ENCODE results near the gene APOLD1.
"Not testable (repeated sequence)": the region's sequence is repeated elsewhere in the genome, so short reads cannot be mapped to it uniquely, and the experiment has no call there.

APOLD1 gene

DNA sequence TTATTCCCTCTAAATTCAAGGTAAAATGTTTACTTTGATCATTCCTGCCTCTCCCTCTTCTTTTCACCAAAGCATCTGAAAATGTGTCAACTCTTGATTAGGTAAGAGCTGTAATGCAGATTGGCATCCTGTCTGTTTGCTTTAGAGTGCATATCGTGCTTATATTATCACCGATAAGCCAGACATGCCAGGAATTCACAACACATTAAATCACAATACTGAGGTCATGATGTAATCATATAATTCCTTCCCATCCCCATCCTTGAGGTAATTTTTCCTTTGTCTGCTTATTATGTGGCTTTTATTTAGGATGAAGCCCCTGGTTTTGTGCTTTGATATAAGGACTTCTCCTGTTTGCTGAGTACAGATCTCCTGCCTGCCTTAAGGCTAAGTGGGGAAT is 37.8 kb downstream of the APOLD1 start:
- no peaks in the 10 kb centered on the region for H3K9me3 Mint-ChIP-seq
- H3K4me1 Mint-ChIP-seq (ENCODE audit: low read depth), result peaks cover 14% of the 10 kb centered on the region
- H3K27ac Mint-ChIP-seq, result no peak overlapping the region
- H3K4me3 Mint-ChIP-seq, result no peak overlapping the region
- no peak for DNase-seq (ENCODE audit: low spot score)
- no peaks in the 10 kb centered on the region for H3K27me3 Mint-ChIP-seq (ENCODE audit: low read depth)
- peaks cover 69% of the 10 kb centered on the region for H3K36me3 Mint-ChIP-seq (ENCODE audit: low read depth)

GRCh38 chr12:12823811-12824210 is 38.4 kb downstream of the APOLD1 start:
- Mint-ChIP-seq H3K9me3 (no peaks in the 10 kb centered on the region), H3K27ac (no peak overlapping the region), H3K36me3 (ENCODE audit: low read depth) (peaks cover 70% of the 10 kb centered on the region), H3K4me1 (ENCODE audit: low read depth) (peaks cover 11% of the 10 kb centered on the region), H3K4me3 (no peak overlapping the region), H3K27me3 (ENCODE audit: low read depth) (no peaks in the 10 kb centered on the region)
- no peak for DNase-seq (ENCODE audit: low spot score)

GRCh38 chr12:12835378-12836146 is 50.1 kb downstream of the APOLD1 start:
- H3K4me1 Mint-ChIP-seq (ENCODE audit: low read depth), result peaks cover 19% of the 10 kb centered on the region
- no peaks in the 10 kb centered on the region for H3K27me3 Mint-ChIP-seq (ENCODE audit: low read depth)
- H3K36me3 Mint-ChIP-seq (ENCODE audit: low read depth), result peaks cover 27% of the 10 kb centered on the region
- H3K27ac Mint-ChIP-seq, result no peak overlapping the region
- H3K4me3 Mint-ChIP-seq, result no peak overlapping the region
- H3K9me3 Mint-ChIP-seq, result no peaks in the 10 kb centered on the region
- no peak for DNase-seq (ENCODE audit: low spot score)

DNA sequence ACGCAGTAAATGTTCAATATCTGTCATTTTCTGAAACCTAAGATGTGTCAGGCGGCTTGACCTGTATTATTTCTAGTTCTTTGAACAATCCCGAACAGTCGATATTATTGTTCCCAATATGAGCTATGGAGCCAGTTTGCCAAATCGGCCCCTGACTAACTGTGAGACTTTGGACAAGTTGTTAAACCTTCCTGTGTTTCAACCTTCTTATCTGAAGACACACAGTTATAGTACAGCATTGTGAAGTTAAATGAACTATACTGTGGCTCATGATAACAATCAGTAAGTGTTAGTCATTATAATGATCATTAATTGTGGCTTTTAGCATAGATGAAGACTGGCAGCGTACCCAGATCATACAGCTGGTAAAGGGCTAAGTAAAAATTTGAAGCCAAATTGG is 51.1 kb downstream of the APOLD1 start:
- Mint-ChIP-seq H3K4me1 (ENCODE audit: low read depth) (peaks cover 19% of the 10 kb centered on the region), H3K9me3 (no peaks in the 10 kb centered on the region), H3K36me3 (ENCODE audit: low read depth) (peaks cover 25% of the 10 kb centered on the region), H3K27me3 (ENCODE audit: low read depth) (no peaks in the 10 kb centered on the region), H3K4me3 (no peak overlapping the region), H3K27ac (no peak overlapping the region)
- no peak for DNase-seq (ENCODE audit: low spot score)

DNA sequence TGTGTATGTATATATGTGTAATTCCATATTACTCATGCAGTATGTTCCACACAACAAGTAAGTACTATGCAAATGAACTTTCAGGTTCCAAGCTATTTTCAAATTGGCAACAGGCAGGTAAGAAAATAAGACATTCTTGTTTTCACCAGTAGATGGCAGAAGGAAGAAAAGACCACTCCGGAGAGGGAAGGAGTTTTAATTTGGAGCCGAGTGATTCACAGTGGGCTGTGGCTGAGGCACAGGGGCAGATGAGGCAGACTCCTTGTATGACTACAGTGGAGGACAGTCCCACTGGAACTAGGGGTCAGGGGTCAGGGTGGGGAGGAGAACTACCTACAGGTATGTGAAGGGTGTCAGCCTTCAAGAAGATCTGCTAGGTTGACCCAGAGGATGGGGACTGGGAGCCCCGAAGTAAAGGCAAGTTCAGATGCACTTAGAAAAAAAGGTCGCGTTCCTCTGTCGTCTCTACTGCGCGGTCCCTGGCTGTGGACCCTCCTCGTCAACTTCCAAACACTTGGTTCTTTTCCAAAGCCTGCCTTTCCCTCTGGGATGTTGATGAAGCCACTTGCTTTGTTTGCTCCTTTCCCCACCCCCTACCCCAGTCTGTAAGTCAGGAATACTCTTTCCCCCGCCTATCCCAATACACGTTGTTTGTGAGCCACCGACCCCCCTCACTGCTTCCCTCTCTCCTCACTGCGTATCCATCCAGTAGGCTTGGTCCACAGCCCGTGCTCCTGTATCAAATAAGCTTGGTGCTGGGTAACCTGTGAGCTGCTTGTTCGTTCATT is 51.8 kb downstream of the APOLD1 start:
- Mint-ChIP-seq H3K4me1 (ENCODE audit: low read depth) (peaks cover 19% of the 10 kb centered on the region), H3K36me3 (ENCODE audit: low read depth) (peaks cover 21% of the 10 kb centered on the region), H3K27ac (peak overlapping the region; percentile 58), H3K9me3 (no peaks in the 10 kb centered on the region), H3K27me3 (ENCODE audit: low read depth) (no peaks in the 10 kb centered on the region), H3K4me3 (no peak overlapping the region)
- peak; percentile 53 for DNase-seq (ENCODE audit: low spot score)

DNA sequence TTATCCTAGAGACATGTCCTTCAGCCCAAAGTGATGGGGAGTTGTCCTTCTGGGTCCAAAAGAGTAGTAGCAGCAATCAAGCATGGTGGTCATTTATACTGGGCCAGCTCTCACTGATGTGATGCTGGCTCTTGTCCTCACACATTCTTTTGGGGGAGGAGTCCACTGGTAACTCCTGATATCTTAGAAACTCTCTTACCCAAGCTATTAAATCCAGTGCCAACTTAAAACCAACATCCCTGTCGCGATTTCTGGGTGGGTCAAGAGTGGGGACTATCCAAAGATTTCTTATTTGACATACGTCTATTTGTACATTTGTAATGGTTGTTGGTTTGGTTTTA is 52.3 kb downstream of the APOLD1 start:
- Mint-ChIP-seq H3K27me3 (ENCODE audit: low read depth) (no peaks in the 10 kb centered on the region), H3K4me3 (no peak overlapping the region), H3K36me3 (ENCODE audit: low read depth) (peaks cover 16% of the 10 kb centered on the region), H3K9me3 (no peaks in the 10 kb centered on the region), H3K27ac (no peak overlapping the region), H3K4me1 (ENCODE audit: low read depth) (peaks cover 19% of the 10 kb centered on the region)
- no peak for DNase-seq (ENCODE audit: low spot score)

DNA sequence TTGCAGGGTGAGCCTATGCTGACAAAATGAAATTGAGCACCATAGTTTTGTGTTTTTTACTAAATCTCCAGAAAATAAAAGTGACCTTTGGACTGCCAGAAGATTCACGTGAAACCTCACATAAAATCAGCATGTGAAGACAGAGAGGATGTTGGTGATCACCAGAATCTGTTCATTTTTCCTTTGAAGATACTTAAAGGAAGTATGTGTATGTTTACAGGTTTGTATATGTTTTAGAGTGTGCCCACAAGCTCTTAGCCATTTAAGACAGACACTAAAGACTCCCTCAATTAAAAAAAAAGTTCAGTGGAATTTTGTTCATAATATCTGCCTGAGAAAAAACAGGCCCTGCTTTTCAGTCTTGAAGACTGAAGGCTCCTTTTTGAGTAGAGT is 53.5 kb downstream of the APOLD1 start:
- peak overlapping the region; percentile 29 for H3K4me3 Mint-ChIP-seq
- peaks cover 19% of the 10 kb centered on the region for H3K4me1 Mint-ChIP-seq (ENCODE audit: low read depth)
- H3K36me3 Mint-ChIP-seq (ENCODE audit: low read depth), result peaks cover 9% of the 10 kb centered on the region
- H3K27ac Mint-ChIP-seq, result peak overlapping the region; percentile 20
- no peak for DNase-seq (ENCODE audit: low spot score)
- no peaks in the 10 kb centered on the region for H3K9me3 Mint-ChIP-seq
- H3K27me3 Mint-ChIP-seq (ENCODE audit: low read depth), result no peaks in the 10 kb centered on the region

DNA sequence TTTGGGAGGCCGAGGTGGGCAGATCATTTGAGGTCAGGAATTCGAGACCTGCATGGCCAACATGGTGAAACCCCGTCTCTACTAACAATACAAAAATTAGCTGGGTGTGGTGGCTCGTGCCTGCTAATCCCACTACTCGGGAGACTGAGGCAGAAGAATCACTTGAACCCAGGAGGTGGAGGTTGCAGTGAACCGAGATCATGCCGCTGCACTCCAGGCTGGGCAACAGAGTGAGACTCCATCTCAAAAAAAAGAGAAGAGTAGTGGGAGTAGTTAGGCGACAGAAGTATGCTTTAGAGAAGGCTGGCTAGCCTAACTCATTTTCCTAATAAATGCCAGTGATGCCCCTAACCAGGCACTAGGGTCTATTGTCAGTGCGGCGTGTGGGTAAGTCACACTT is 54.0 kb downstream of the APOLD1 start:
- H3K27ac Mint-ChIP-seq, result peak overlapping the region; percentile 20
- not testable (repeated sequence) for H3K27me3 Mint-ChIP-seq (ENCODE audit: low read depth); DNase-seq (ENCODE audit: low spot score); H3K9me3 Mint-ChIP-seq; H3K4me3 Mint-ChIP-seq; H3K36me3 Mint-ChIP-seq (ENCODE audit: low read depth)
- H3K4me1 Mint-ChIP-seq (ENCODE audit: low read depth), result peaks cover 19% of the 10 kb centered on the region

- H3K36me3 Mint-ChIP-seq (ENCODE audit: low read depth), result peaks cover 9% of the 10 kb centered on the region
- H3K9me3 Mint-ChIP-seq, result no peaks in the 10 kb centered on the region
- DNase-seq (ENCODE audit: low spot score), result no peak
- no peak overlapping the region for H3K4me3 Mint-ChIP-seq
- H3K27ac Mint-ChIP-seq, result no peak overlapping the region
- H3K27me3 Mint-ChIP-seq (ENCODE audit: low read depth), result no peaks in the 10 kb centered on the region
- peaks cover 17% of the 10 kb centered on the region for H3K4me1 Mint-ChIP-seq (ENCODE audit: low read depth)
Measured at GRCh38 chr12:12839873-12840579, 54.6 kb downstream of the APOLD1 start.

GRCh38 chr12:12840580-12840899 is 55.1 kb downstream of the APOLD1 start:
- no peak overlapping the region for H3K27ac Mint-ChIP-seq
- peaks cover 17% of the 10 kb centered on the region for H3K4me1 Mint-ChIP-seq (ENCODE audit: low read depth)
- H3K36me3 Mint-ChIP-seq (ENCODE audit: low read depth), result peaks cover 9% of the 10 kb centered on the region
- no peak overlapping the region for H3K4me3 Mint-ChIP-seq
- no peaks in the 10 kb centered on the region for H3K27me3 Mint-ChIP-seq (ENCODE audit: low read depth)
- DNase-seq (ENCODE audit: low spot score), result no peak
- no peaks in the 10 kb centered on the region for H3K9me3 Mint-ChIP-seq

Measured in T-helper 2 cell treated with Interferon-gamma antibody and Interleukin-4, amounts not matched to agents 5 μg/mL and 100 μg/mL, for 36 hours (primary cell).